22Rv1 (cell line): Measurements from ENCODE around the gene MGAT4B.

Experiments
- ZFX ChIP-seq: fragments of 450-650 bp; IDR thresholded peaks from 2 replicates; pipeline ENCODE4 v1.6.1; 2017; ENCODE audit warnings: antibody characterized with exemption, borderline replicate concordance
- TF ChIP-seq, protein P1 (sequence below): fragments of 450-650 bp; IDR thresholded peaks from 2 replicates; pipeline ENCODE4 v1.5.1; 2017; ENCODE audit warnings: mild to moderate bottlenecking

DNA sequence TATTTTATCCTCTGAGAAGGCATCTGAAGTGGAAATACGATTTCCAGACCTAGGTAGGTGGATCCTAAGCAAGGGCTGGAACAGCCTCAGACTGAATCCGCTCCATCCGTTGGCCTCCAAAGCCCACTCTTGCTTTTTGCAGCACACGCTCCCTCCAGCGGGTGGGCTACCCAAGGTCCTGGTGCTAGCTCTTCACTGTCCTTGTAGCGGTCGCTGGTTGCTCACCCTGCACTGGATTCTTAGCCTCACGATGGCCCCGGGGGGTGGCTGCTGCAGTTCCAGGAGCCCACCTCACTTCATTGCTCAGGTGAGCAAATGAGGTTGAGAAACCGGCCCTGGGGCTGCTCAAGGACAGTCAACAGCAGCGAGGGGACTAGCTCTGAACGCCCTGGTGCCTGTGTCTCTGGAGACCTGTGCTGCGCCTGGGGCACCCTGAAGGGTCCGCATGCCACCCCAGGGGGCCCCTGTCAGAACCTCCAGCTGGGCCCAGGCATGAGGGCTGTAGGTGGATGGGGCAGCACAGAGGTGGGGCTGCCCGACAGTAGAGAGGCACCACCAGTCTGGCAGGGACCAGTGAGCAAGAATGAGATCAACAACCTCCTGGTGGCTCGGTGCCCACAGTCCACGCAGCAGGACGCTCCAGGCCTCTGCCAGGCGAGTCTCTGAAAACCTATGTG, 4.3 kb downstream of the MGAT4B start:
- TF ChIP-seq, protein P1, sequence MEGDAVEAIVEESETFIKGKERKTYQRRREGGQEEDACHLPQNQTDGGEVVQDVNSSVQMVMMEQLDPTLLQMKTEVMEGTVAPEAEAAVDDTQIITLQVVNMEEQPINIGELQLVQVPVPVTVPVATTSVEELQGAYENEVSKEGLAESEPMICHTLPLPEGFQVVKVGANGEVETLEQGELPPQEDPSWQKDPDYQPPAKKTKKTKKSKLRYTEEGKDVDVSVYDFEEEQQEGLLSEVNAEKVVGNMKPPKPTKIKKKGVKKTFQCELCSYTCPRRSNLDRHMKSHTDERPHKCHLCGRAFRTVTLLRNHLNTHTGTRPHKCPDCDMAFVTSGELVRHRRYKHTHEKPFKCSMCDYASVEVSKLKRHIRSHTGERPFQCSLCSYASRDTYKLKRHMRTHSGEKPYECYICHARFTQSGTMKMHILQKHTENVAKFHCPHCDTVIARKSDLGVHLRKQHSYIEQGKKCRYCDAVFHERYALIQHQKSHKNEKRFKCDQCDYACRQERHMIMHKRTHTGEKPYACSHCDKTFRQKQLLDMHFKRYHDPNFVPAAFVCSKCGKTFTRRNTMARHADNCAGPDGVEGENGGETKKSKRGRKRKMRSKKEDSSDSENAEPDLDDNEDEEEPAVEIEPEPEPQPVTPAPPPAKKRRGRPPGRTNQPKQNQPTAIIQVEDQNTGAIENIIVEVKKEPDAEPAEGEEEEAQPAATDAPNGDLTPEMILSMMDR: peak; percentile 28
- no peak for TF ChIP-seq ZFX
